DMS 273 treated with DMSO at 0.1 percent for 48 hours (cell line): Measurements from ENCODE around the gene CCT7.

Experiments
- DNase-seq: peaks from one replicate; lab custom pipeline; 2025; lab: John Stamatoyannopoulos, UW

The CCT7 gene

DNA sequence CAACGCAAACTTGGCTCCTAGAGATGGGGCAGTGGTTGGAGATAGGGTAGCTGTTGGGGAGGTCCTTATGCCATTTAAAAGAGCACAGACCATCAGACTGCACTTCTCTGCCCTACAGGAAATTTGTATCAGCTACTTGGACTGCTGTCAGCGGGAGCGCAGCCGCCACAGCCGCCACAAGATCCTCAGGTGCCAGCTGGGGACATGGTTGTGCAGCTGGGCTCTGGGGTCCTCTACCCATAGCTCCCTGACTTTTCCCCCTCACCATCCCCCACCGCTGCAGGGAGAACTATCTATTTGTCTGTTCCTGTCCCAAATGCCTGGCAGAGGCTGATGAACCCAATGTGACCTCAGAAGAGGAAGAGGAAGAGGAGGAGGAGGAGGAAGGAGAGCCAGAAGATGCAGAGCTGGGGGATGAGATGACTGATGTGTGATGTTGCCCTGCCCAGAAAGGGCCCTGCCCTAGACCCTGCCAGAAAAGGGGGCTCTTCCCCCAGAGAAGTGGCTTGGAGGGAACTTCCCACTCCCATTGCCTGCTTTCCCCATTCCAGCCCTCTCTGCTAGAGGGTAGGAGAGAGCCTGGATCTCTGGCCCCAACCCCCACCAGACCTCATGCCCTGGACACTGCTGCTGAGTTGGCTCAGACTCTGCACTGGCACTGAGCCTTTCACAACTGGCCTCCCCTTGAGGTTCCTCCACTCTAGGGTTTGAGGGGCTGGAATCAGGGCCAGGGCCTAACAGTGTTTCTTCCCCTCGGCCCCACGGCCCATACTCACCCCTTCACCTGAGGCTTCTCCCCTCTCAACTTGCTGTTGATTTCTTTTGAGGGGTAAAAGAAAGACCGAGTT lies 8.4 kb upstream of the CCT7 start:
- no peak for DNase-seq

DNA sequence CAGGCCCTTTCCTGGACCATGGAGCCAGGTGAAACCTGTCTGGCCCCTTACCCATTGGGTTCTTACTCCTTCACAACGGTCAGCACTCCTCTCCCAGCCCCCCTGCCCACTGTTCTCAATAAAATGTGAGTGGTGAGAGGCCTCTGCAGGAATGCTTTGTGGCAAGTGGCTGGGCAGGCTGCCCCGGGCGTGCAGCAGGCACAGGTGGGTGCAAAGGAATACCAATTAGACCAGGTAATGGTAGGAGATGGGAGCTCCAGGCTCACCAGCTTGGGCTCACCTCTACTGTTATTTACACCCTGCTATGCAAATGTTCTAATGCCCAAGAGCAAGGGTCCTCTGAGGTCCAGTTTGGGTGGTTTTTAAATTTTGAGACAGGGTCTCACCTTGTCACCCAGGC lies 7.0 kb upstream of the CCT7 start:
- no peak for DNase-seq

DNA sequence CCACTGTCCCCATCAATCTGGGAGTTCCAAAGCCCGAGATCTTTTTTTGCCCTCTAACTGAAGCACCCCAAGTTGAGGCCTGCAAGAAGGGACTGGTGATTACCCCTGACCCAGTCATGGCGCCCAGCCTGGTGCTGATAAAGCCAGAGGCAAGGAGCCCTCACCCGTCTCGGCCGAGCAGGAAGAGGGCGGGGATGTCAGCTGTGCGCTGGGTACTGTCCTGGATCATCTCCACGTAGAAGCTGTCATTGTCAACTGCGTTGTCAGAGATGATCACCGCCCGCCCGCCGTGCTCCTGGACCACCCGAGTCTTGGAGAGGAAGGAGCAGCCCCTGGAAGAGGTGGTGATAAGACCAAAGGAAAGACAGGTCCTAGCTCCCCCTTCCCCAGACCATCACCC lies 5.5 kb upstream of the CCT7 start:
- DNase-seq: no peak

DNA sequence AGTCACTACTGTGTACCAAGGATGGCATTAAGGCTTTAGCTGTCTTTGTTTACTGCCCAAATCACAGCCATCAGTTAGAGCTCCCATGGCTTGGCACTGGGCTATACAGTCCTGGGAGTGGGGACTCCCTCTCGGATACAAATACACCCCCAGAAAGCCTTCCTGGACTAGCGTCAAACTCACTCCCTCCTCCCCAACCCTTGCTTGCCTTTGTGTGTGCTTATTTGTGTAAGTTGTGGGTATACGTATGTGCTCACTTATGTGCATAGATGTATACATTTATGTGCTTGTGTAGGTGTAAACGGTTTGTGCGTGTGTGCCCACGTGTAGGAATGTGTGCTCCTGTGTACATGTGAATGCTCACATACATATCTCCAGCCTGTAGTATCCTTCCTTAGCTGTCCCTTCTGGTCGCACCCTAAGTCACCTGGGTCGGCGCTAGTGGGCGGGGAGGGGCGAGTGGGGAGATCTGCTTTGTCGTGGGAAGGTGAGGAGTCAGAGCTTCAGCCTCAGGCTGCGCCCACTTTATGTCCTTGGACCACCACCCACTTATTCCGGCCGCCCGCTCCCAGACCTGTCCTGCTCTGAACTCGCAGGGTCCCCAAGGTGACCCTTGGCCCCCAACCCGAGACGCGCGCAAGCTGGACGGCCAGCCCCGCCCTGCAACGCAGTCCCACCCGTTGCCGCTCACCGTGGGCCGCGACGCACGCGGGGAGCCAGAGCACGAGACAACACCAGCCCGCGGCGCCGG lies 1.5 kb upstream of the CCT7 start:
- no peak for DNase-seq

DNA sequence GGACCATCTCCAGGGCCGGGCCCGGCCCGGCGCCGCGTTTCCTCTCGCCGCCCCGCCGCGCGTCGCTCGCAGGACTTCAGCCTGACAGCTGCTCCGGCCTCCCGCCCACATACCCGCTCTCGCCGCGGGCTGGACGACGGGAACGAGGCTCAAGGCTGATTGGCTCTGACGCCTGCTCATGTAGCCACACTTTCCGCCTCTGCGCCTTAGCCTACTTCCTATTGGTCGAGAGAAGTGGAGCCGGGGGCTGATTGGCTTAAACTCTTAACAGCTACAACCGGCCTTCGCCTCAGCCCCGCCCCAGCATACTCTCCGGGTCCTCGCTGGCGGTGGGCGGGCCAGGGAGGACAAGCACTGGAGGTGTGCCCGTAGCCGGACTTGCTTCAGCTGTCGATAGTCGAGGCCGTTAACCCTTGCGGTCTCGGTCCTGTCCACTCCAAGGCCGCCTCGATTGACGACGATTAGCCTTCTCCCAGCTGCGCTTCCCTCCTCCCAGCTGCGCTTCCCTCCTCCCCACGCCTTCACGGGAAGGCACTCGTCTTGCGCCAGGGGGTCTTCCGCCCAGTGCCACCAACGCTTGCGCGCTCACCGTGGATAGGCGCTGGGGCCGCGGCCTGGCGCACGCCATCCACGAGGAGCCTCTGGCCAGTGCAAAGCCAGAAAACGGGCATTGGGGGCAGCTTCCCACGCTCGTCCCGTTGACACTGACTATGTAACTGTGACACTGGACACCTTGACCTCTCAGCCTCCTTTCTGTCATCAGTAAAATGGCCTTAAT lies 765 bp upstream of the CCT7 start, which contains the start of gene PRADC1:
Gene PRADC1, minus strand, starts transcription at position 86 of the 778 bp plus-strand sequence. Its CDS starts 79 bp downstream, at position 7.
- DNase-seq: peak; percentile 99

DNA sequence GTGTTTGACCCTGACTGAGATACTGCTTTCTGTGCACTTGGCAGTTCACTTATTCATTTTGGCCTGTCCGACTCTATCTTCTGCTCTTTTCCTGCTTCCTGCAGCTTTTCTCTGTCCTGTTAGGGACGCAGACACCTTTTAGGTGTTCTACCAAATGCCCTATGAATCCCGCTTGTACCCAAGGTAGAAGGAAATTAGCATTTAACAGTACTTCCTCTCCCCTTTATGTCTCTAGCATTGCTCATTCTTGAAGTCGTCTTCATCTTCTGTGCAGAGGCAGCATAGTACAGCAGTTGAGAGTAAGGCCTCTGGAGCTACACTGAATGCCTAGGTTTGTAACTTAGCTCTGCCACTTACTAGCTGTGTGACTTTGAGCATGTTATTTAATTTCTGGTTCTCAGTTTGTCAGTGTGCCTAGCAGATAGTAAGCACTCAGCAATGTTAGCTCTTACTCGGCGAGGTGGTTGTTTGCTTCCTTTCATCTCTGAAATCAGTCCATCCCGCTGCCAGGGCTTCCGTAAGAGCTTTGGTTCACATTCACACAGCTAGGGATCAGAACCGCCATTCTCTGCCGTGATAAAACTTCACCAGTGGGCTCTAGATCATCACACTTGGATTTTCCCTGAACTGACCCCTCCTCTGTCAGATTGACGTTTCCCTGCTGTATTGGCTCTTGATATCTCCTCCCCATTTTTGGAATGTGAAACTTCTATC lies 1.4 kb downstream of the CCT7 start:
- no peak for DNase-seq

DNA sequence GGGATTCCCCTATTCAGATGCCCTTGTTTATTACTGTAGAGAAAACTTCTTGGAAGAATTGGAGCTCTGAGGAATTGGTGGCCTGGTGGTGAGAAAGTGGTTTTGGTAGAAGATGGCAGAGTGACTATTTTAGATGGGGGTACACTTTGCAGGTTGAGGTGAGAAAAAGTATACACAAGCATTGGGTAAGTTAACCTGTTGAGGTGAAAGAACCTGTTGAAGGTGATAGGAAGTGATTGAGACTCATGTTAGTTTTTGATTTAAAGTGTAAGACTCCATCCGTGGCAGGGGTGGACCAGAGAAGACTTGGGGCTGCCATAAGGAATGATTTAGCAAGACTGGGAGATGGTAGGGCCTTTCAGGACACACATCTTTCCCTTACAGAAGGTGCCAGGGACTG lies 3.1 kb downstream of the CCT7 start:
- no peak for DNase-seq

DNA sequence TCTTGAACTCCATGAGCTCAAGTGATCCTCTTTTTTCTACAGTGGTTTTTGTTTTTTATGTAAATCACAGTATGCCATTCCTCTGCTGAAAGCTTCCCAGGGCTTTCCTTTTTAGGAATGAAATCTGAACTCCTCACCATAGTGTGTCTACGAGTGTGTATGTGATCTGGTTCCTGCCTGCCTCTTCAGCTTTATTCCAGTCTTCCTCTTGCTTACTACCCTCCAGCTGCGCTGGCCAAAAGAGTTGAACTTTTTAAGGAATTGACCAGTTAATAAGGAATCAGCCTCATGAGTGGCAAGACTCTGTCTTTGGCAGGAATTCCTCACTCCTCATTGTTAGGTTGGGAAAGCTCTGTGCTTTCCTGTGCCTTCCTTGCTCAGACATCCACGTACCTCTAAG lies 4.0 kb downstream of the CCT7 start:
- DNase-seq: no peak

DNA sequence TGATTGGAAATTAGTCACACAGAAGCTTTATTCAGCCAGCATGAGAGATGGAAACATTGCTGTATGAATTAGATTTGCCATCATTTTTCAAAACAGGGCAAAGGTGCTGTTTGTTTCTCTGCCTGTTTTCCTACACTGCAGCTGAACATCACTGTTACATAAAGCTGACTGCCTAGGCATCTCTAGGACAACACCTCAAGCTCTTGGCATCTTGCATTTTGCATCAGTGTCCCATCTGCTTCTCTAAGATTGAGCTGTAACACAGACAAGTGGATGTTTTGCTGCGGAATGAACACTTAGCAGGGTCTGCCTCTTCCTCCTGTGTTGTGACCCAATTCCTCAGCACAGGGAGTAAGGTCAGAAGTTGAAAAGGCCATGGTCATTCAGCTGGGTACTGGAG lies 4.9 kb downstream of the CCT7 start:
- no peak for DNase-seq

DNA sequence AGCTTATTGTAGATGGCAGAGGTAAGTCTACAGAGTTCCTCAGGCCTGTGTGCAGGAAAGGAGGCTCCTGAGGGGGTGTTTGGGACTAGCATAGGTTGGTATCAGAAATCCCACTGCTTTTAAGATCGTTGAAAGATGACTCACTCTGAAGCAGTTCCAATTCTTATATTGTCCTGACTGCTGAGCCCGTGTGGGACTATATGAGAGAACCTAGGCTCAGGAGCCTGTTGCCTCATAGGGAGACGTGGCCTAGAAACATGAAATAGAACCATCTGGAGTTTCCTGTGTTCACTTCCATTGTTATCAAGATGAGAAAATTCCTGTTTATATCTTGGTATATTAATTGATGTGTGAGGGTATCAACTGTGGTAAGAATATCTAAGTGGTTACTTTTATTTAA lies 5.7 kb downstream of the CCT7 start:
- no peak for DNase-seq

DNA sequence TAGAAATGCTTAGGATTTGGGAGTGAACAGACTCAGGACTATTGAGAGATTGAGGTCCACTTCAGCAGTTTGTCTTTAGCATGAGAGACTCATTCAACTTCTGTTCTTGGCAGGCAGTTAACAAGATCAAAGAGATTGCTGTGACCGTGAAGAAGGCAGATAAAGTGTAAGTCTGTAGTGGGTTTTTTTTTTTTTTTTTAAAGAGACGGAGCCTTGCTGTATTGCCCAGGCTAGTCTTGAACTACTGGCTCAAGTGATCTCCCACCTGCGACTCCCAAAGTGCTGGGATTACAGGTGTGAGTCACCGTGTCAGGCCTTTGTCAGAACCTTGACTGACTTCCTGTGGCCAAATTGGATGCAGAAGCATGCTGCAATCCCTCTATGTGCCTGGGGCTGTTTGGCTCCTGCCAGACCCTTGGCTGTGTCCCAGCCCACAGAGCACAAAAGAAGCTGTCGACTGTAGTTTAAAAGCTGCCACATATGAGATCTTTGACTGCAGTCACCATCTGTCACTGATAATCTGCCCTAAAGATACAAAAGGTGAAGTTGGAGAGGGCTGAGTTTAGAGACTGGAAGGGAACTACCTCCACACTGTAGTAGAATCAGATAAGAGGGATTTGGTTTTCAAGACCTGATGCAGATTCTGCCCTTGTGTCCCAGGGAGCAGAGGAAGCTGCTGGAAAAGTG lies 9.9 kb downstream of the CCT7 start:
- DNase-seq: peak; percentile 86

DNA sequence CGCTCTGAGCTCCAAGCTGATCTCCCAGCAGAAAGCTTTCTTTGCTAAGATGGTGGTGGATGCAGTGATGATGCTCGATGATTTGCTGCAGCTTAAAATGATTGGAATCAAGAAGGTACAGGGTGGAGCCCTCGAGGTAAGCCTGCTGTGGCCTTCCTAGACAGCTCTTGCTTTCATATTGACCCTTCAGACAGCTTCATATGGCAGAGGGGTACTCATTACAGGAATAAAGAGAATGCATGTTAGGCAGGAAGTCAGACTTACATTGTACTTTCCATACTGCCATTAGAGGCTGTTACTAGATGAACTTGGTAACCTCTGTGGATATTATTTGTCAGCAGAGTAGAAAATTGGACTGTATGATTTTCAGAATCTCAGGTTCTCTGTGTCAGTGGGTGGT lies 10.5 kb downstream of the CCT7 start:
- no peak for DNase-seq

DNA sequence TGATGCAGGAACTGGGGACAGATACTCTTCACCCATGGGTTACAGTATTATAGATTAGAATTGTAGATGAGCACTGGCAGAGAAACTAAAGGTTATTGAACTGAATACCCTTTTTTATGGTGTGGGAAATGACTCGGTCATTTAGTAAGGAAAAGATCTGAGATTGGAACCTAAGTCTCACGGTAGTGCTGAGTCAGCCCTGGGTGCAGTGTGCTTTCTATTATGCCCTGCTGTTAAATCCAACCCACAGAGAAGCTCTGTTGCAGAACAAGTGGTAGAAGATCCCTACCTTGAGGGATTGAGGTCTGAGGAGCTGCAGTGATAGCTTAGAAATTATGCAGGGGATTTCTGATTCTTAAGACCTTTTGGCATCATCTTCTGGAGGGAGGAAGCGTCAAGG lies 12.7 kb downstream of the CCT7 start:
- no peak for DNase-seq

DNA sequence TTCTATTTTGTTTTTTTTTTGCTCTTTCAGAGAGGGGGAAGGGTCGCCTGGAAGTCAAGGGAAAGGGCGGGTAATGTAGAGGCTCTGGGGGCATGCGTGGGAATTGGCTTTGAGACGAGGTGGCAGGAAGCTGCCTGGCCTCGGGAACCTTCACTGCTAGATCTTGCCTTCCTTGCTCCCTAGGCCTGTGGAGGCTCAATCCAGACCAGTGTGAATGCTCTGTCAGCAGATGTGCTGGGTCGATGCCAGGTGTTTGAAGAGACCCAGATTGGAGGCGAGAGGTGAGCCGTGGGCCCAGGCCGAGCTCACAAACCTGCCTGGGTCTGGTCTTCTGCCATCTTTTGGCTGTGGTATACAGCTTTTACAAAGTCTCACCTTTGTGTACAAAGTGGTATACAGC lies 15.5 kb downstream of the CCT7 start:
- no peak for DNase-seq

DNA sequence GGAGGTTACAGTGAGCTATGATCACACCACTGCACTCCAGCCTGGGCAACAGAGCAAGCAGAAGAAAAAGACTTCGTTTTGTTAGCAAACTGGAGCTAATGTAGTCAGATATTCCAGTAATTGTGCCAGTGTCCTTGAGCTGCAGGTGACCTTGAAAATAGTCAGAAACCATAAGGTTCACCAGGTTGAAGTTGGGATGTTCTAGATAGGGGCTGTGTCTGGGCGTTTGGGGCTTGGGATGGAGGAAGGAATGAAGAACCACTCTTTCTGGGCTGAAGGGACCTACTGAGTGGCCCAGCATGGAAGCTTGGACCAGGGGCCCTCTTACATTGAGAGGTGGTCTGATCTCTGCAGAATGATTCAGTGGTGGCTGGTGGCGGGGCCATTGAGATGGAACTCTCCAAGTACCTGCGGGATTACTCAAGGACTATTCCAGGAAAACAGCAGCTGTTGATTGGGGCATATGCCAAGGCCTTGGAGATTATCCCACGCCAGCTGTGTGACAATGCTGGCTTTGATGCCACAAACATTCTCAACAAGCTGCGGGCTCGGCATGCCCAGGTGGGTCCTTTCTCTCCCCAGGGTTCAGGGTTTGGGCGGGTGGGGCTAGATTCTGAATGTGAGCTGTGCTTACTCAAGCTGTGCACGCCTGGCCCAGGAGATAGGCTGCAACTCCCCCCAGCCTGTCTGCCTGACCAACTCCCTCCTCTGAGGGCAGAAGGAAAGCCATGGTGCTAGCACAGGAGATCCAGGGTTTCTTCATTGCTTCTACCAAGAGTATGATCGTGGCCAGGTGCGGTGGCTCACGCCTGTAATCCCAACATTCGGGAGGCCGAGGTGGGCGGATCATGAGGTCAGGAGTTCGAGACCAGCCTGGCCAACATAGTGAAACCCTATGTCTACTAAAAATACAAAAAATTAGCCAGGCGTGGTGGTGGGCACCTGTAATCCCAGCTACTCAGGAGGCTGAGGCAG lies 17.1 kb downstream of the CCT7 start:
- DNase-seq: no peak

DNA sequence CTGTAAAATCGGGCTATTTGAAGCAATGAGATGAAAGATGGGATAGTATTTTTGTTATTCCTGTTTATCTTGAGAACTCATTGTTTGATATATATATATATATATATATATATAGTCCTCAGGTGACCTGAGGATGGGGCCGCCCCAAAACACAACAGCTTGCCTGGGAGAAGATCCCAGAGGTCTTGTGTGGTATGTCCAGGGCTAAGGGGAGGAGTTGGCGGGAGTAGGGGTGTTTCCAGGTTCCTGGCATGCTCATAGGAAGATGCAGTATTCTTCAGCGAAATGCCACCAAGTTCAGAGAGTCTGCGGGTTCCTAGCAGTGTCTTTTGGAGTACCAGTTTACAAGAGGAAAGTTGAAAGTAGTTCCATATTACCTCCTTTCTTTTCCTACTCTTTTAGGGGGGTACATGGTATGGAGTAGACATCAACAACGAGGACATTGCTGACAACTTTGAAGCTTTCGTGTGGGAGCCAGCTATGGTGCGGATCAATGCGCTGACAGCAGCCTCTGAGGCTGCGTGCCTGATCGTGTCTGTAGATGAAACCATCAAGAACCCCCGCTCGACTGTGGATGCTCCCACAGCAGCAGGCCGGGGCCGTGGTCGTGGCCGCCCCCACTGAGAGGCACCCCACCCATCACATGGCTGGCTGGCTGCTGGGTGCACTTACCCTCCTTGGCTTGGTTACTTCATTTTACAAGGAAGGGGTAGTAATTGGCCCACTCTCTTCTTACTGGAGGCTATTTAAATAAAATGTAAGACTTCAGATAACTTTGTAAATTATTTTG lies 18.3 kb downstream of the CCT7 start:
- no peak for DNase-seq

DNA sequence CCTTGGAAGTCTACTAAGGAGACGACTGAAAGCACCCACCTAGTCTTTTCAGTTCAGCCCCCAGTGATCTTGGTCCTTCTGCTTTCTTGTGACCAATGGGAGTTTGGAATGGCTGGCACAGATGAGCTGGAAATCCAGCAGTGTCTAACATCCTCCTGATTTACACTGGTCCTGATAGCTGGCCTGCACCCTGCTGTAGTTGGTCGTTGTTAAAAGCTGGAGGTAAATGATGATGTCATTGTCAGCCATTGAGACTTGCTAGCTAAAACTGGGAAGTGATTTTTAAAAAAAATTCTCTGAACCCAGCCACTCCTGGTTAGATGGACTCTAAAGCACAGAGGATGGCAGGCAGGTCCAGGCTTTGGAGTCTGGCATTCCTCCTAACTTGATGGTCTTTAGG lies 19.3 kb downstream of the CCT7 start:
- no peak for DNase-seq

DNA sequence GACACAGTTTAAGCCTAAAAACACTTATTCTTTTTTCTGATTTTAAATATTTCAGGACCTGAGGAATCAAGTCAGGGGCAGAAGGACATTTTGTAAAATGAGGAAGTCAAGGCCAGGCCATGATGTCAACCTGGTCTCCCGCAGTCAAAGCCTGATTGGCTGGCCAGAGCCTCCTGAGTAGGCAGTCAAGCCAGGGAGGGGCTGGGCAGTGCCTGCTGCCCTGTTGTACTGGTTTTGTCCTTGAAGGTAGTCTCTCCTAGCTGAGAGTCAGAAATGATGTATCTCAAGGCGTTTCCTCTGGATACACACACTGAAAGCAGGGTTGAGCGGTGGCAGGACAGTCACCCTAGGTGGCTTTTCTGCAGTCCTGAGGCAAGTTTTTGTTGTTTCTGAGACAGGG lies 19.8 kb downstream of the CCT7 start:
- DNase-seq: no peak

DNA sequence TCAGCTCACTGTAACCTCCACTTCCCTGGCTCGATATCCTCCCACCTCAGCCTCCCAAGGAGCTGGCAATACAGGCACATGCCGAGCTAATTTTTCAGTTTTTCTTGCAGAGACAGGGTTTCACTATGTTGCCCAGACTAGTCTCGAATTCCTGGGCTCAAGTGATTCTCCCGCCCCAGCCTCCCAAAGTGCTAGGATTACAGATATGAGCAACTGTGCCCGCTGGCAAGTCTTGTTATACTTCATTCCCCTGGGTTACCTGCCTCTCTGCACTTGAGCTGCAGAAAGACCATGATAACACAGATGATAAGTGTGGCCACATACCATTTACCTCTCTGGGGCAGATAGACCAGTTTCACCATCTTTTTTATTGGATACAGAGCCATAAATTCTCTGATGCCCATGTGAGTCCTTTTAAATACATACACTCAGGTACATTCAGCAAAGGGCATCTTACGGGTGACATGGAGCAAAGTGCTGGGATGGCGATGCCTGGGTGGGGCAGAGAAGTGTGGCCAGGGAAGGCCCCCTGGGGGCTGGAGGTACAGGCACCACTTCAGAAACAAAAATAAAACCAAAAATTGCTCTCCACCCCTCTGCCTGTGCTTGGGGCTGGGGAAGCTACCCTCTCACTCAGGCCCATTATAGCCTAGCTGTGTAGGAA lies 20.4 kb downstream of the CCT7 start:
- no peak for DNase-seq
